Prostate gland (tissue), 2 donors: ENCODE data around the gene WDR18. TPM values are rescaled to one million over a fixed set of nuclear protein-coding genes. Genes with fewer than 3 reads are reported as not detected.

Experiments
- DNase-seq: peaks from one replicate; pipeline ENCODE4 v3.0.0-alpha.2; 2019; ENCODE audit warnings: low spot score
- H3K27ac ChIP-seq, 2 donors: fragments of 200-600 bp; sonication (generic); 2 replicates each; pipeline ENCODE4 v1.5.1; 2017 to 2019
- H3K27me3 ChIP-seq: fragments of 200-600 bp; sonication (generic); replicated peaks from 2 replicates; pipeline ENCODE4 v1.5.1; 2019; ENCODE audit not compliant: insufficient read depth
- H3K36me3 ChIP-seq, 2 donors: fragments of 200-600 bp; sonication (generic); 1 replicate in 1 of 2; 2 replicates in 1 of 2; pipeline versions ENCODE4 v1.5.1 to v1.8.1; 2017 to 2019
- H3K4me1 ChIP-seq: fragments of 200-600 bp; sonication (generic); replicated peaks from 2 replicates; pipeline ENCODE4 v1.5.1; 2019
- H3K4me3 ChIP-seq, 2 donors: fragments of 200-600 bp; sonication (generic); 2 replicates each; pipeline ENCODE4 v1.5.1; 2017 to 2019
- H3K9me3 ChIP-seq: fragments of 200-600 bp; sonication (generic); 2 replicates; pipeline ENCODE4 v1.5.1; 2017
- CTCF ChIP-seq, 4 experiments: fragments of 200-600 bp in 2 of 4; fragments of 450-650 bp in 2 of 4; sonication (generic) in 2 of 4; IDR thresholded peaks; 1 replicate in 3 of 4; 2 replicates in 1 of 4; pipeline ENCODE4 v1.5.1; 2016 to 2019; ENCODE audit warnings: antibody characterized with exemption in 4 of 4, mild to moderate bottlenecking in 2 of 4, moderate library complexity in 2 of 4
- POLR2A ChIP-seq: fragments of 450-650 bp; IDR thresholded peaks from one replicate; pipeline ENCODE4 v1.6.1; 2016; ENCODE audit warnings: antibody characterized with exemption, mild to moderate bottlenecking
- POLR2AphosphoS5 ChIP-seq: sonication (generic); formaldehyde crosslinking; IDR thresholded peaks from one replicate; pipeline ENCODE4 v1.6.1; 2017; ENCODE audit warnings: antibody characterized with exemption
- WGBS: methylation state at CpG from one replicate; pipeline ENCODE4 v1.1.5; 2018; 5-methylcytosine and 5-hydroxymethylcytosine counted together
- intact Hi-C: fragments of 100-400 bp; cut with DNase I; formaldehyde crosslinking; loops from one replicate; pipeline ENCODE4 v1.14.2; 2022
- small RNA-seq, 2 donors: library from RNA; depleted of rRNA; stranded (forward); fragments of <200 nt; gene quantifications; one replicate each; pipeline ENCODE3, GENCODE V24; 2016
- total RNA-seq, 2 donors: library from RNA; depleted of rRNA; stranded (reverse); fragments of >200 nt; gene quantifications; one replicate each; pipeline ENCODE4 v1.1.0, GENCODE V29; 2016

WDR18 gene
- total RNA-seq, 2 donors from 2014 or later, result 35.0 to 94.8 TPM

GRCh38 chr19:1040476-1041271 is 56.5 kb downstream of the WDR18 start:
- H3K36me3 ChIP-seq, result no peaks in the 10 kb centered on the region
- peak overlapping the region in 1 of 2 donors; percentile 6 for H3K27ac ChIP-seq
- no peaks in the 10 kb centered on the region for H3K27me3 ChIP-seq
- intact Hi-C loops, result no loop called here
- no peaks in the 10 kb centered on the region for H3K9me3 ChIP-seq
- peak overlapping the region; percentile 28 to 43 for H3K4me3 ChIP-seq
- TF ChIP-seq CTCF (IDR thresholded peaks at IDR 0.05) (no peak), POLR2AphosphoS5 (peak; percentile 81)
- 4% methylated on average over 27 of the region's 27 CpGs for WGBS
- peak; percentile 91 for DNase-seq
- H3K4me1 ChIP-seq, result peaks cover 3% of the 10 kb centered on the region

GRCh38 chr19:1041272-1041834 is 57.2 kb downstream of the WDR18 start:
- no peak for DNase-seq
- no peaks in the 10 kb centered on the region for H3K9me3 ChIP-seq
- WGBS, result 42% methylated on average over 26 of the region's 26 CpGs
- no peaks in the 10 kb centered on the region for H3K36me3 ChIP-seq
- intact Hi-C loops, result no loop called here
- H3K27me3 ChIP-seq, result no peaks in the 10 kb centered on the region
- peak overlapping the region; percentile 28 to 43 for H3K4me3 ChIP-seq
- no peak for TF ChIP-seq CTCF (IDR thresholded peaks at IDR 0.05)
- peaks cover 3% of the 10 kb centered on the region for H3K4me1 ChIP-seq
- no peak overlapping the region for H3K27ac ChIP-seq

- Histone ChIP-seq H3K4me3 (no peak overlapping the region), H3K36me3 (no peaks in the 10 kb centered on the region), H3K4me1 (peaks cover 3% of the 10 kb centered on the region), H3K27me3 (no peaks in the 10 kb centered on the region), H3K27ac (no peak overlapping the region), H3K9me3 (no peaks in the 10 kb centered on the region)
- intact Hi-C loops, result no loop called here
- no peak for DNase-seq
- 84% methylated on average over 25 of the region's 43 CpGs for WGBS
- no peak for TF ChIP-seq CTCF (IDR thresholded peaks at IDR 0.05)
- no peak for TF ChIP-seq POLR2AphosphoS5
- TF ChIP-seq POLR2A, result no peak
These were observed 57.9 kb downstream of the WDR18 start for GRCh38 chr19:1041835-1042685.

- intact Hi-C loops, result no loop called here
These were observed 58.8 kb downstream of the WDR18 start for GRCh38 chr19:1042689-1043511.

More at GRCh38 chr19:1042689-1043511, 58.8 kb downstream of the WDR18 start:
- Histone ChIP-seq H3K27me3 (no peaks in the 10 kb centered on the region), H3K27ac (no peak overlapping the region), H3K36me3 (no peaks in the 10 kb centered on the region), H3K4me1 (peaks cover 3% of the 10 kb centered on the region), H3K4me3 (no peak overlapping the region), H3K9me3 (no peaks in the 10 kb centered on the region)
- DNase-seq, result no peak
- WGBS, result 73% methylated on average over 23 of the region's 23 CpGs
- no peak for TF ChIP-seq POLR2A
- TF ChIP-seq POLR2AphosphoS5, result no peak
- TF ChIP-seq CTCF (IDR thresholded peaks at IDR 0.05), result no peak

Small RNAs within 50 kb of the gene (small RNA-seq; reads per million reads assigned to genes)
- 0 reads per million in 2 donors for gene RNU6-2

Other genes starting within 250 kb of the WDR18 start
- 1 to 10 TPM; 7.3 to 9.3 TPM for gene MISP, start 233.2 kb upstream of the WDR18 start, total RNA-seq
- gene PTBP1, start 186.9 kb upstream of the WDR18 start, total RNA-seq, result 100 to 1,000 TPM; 153 to 222 TPM
- gene PLPPR3, start 162.4 kb upstream of the WDR18 start, total RNA-seq, result 10 to 100 TPM in 1 of 2 donors, under 1 TPM in 1; 0.27 to 20.3 TPM
- gene AZU1, start 156.5 kb upstream of the WDR18 start, total RNA-seq, result 1 to 10 TPM in 1 of 2 donors, not detected in 1; 6.9 TPM
- gene PRTN3, start 143.3 kb upstream of the WDR18 start, total RNA-seq, result 1 to 10 TPM in 1 of 2 donors, not detected in 1; 2.6 TPM
- 1 to 10 TPM in 1 of 2 donors, not detected in 1; 1.4 TPM for gene ELANE, start 132.0 kb upstream of the WDR18 start, total RNA-seq
- gene CFD, start 124.7 kb upstream of the WDR18 start, total RNA-seq, result 100 to 1,000 TPM in 1 of 2 donors, 10 to 100 TPM in 1; 92.2 to 167 TPM
- gene MED16, start 91.2 kb upstream of the WDR18 start, total RNA-seq, result 100 to 1,000 TPM in 1 of 2 donors, 10 to 100 TPM in 1; 65.1 to 114 TPM
- gene RNU6-9, start 90.9 kb upstream of the WDR18 start, total RNA-seq, result not detected
- gene R3HDM4, start 71.1 kb upstream of the WDR18 start, total RNA-seq, result 10 to 100 TPM; 36.9 to 58.7 TPM
- gene KISS1R, start 67.0 kb upstream of the WDR18 start, total RNA-seq, result not detected
- gene ARID3A, start 58.3 kb upstream of the WDR18 start, total RNA-seq, result 10 to 100 TPM in 1 of 2 donors, 1 to 10 TPM in 1; 3.8 to 18.7 TPM
- under 1 TPM in 1 of 2 donors, not detected in 1; 0.34 TPM for gene GRIN3B, start 16.1 kb downstream of the WDR18 start, total RNA-seq
- 100 to 1,000 TPM; 216 to 377 TPM for gene TMEM259, start 36.8 kb downstream of the WDR18 start, total RNA-seq
- gene RNU6-2, start 37.2 kb downstream of the WDR18 start, total RNA-seq, result not detected
- gene CNN2, start 42.3 kb downstream of the WDR18 start, total RNA-seq, result 100 to 1,000 TPM in 1 of 2 donors, 10 to 100 TPM in 1; 82.9 to 101 TPM
- 10 to 100 TPM; 16.2 to 25.1 TPM for gene ABCA7, start 55.8 kb downstream of the WDR18 start, total RNA-seq
- gene ARHGAP45, start 82.8 kb downstream of the WDR18 start, total RNA-seq, result 10 to 100 TPM in 1 of 2 donors, 1 to 10 TPM in 1; 8.9 to 26.2 TPM
- 100 to 1,000 TPM; 152 to 169 TPM for gene POLR2E, start 111.0 kb downstream of the WDR18 start, total RNA-seq
- gene GPX4, start 119.6 kb downstream of the WDR18 start, total RNA-seq, result 100 to 1,000 TPM; 577 to 627 TPM
- gene SBNO2, start 189.9 kb downstream of the WDR18 start, total RNA-seq, result 10 to 100 TPM; 32.5 to 79.9 TPM
- gene STK11, start 221.4 kb downstream of the WDR18 start, total RNA-seq, result 100 to 1,000 TPM in 1 of 2 donors, 10 to 100 TPM in 1; 75.1 to 157 TPM